SK-N-SH treated with all-trans-retinoic acid at 6 μM for 48 hours (cell line): ENCODE data around the gene CACNA2D3.

Experiments used
- ATAC-seq: fragments of 200-7000 bp; cut with Tn5 transposase; 3 replicates; pipeline ENCODE4 v1.9.1; 2020; ENCODE audit warnings: mild to moderate bottlenecking, moderate library complexity
- ARNTL ChIP-seq: fragments of 450-650 bp; formaldehyde crosslinking; IDR thresholded peaks from 2 replicates; pipeline ENCODE4 v1.5.0; 2020; ENCODE audit warnings: low read depth, mild to moderate bottlenecking, moderate library complexity, borderline replicate concordance
- BACH2 ChIP-seq: fragments of 250-450 bp; sonication (Bioruptor Pico); IDR thresholded peaks from 2 replicates; pipeline ENCODE4 v1.9.0; 2021; ENCODE audit warnings: mild to moderate bottlenecking, borderline replicate concordance
- CSRNP3 ChIP-seq: fragments of 250-450 bp; sonication (Bioruptor Pico); IDR thresholded peaks from 2 replicates; pipeline ENCODE4 v1.5.1; 2021; ENCODE audit warnings: mild to moderate bottlenecking, moderate library complexity
- ESRRG ChIP-seq: fragments of 250-450 bp; sonication (Bioruptor Pico); IDR thresholded peaks from 2 replicates; pipeline ENCODE4 v1.6.1; 2021; ENCODE audit warnings: mild to moderate bottlenecking
- GLIS3 ChIP-seq: fragments of 250-450 bp; sonication (Bioruptor Pico); IDR thresholded peaks from 2 replicates; pipeline ENCODE4 v1.5.0; 2020; ENCODE audit warnings: mild to moderate bottlenecking, moderate library complexity
- ISL1 ChIP-seq: fragments of 250-450 bp; sonication (Bioruptor Pico); IDR thresholded peaks from 2 replicates; pipeline ENCODE4 v2.1.2; 2022; ENCODE audit warnings: mild to moderate bottlenecking, moderate library complexity
- OSR1 ChIP-seq: fragments of 250-450 bp; sonication (Bioruptor Pico); IDR thresholded peaks from 2 replicates; pipeline ENCODE4 v1.8.0; 2022; ENCODE audit warnings: moderate library complexity, mild to moderate bottlenecking, inconsistent platforms
- PATZ1 ChIP-seq: fragments of 250-450 bp; sonication (Bioruptor Pico); IDR thresholded peaks from 2 replicates; pipeline ENCODE4 v1.8.0; 2020; ENCODE audit warnings: mild to moderate bottlenecking, moderate library complexity, borderline replicate concordance
- POU6F1 ChIP-seq: fragments of 250-450 bp; sonication (Bioruptor Pico); IDR thresholded peaks from 2 replicates; pipeline ENCODE4 v1.8.0; 2021; ENCODE audit warnings: low read depth, mild to moderate bottlenecking, moderate library complexity, borderline replicate concordance
- PPARA ChIP-seq: fragments of 250-450 bp; sonication (Bioruptor Pico); IDR thresholded peaks from 2 replicates; pipeline ENCODE4 v1.5.0; 2020; ENCODE audit warnings: mild to moderate bottlenecking, borderline replicate concordance
- RARB ChIP-seq: fragments of 250-450 bp; sonication (Bioruptor Pico); IDR thresholded peaks from 2 replicates; pipeline ENCODE4 v1.8.0; 2021; ENCODE audit warnings: mild to moderate bottlenecking, moderate library complexity
- SNAI2 ChIP-seq: fragments of 250-450 bp; sonication (Bioruptor Pico); IDR thresholded peaks from 2 replicates; pipeline ENCODE4 v1.5.0; 2020; ENCODE audit warnings: mild to moderate bottlenecking, moderate library complexity
- TCF4 ChIP-seq: fragments of 250-450 bp; sonication (Bioruptor Pico); IDR thresholded peaks from 2 replicates; pipeline ENCODE4 v1.8.0; 2021; ENCODE audit warnings: mild to moderate bottlenecking, moderate library complexity, borderline replicate concordance
- TOX ChIP-seq: fragments of 250-450 bp; sonication (Bioruptor Pico); IDR thresholded peaks from 2 replicates; pipeline ENCODE4 v1.8.0; 2021; ENCODE audit warnings: mild to moderate bottlenecking, moderate library complexity, borderline replicate concordance
- ZC3H10 ChIP-seq: fragments of 250-450 bp; sonication (Bioruptor Pico); IDR thresholded peaks from 2 replicates; pipeline ENCODE4 v1.5.1; 2021; ENCODE audit warnings: mild to moderate bottlenecking, moderate library complexity
- ZFP3 ChIP-seq: fragments of 250-450 bp; sonication (Bioruptor Pico); IDR thresholded peaks from 2 replicates; pipeline ENCODE4 v1.5.0; 2020; ENCODE audit warnings: mild to moderate bottlenecking, moderate library complexity
- ZFP30 ChIP-seq: fragments of 450-650 bp; formaldehyde crosslinking; IDR thresholded peaks from 2 replicates; pipeline ENCODE4 v1.5.0; 2022; ENCODE audit warnings: mild to moderate bottlenecking, moderate library complexity
- ZNF565 ChIP-seq: fragments of 450-650 bp; formaldehyde crosslinking; conservative IDR thresholded peaks from 2 replicates; pipeline ENCODE4 v1.5.0; 2020; ENCODE audit warnings: low read depth, mild to moderate bottlenecking, moderate library complexity
- ZNF70 ChIP-seq: fragments of 450-650 bp; formaldehyde crosslinking; IDR thresholded peaks from 2 replicates; pipeline ENCODE4 v1.5.0; 2020; ENCODE audit warnings: mild to moderate bottlenecking, moderate library complexity
- TF ChIP-seq, protein P1 (sequence below): fragments of 250-450 bp; sonication (Bioruptor Pico); IDR thresholded peaks from 2 replicates; pipeline ENCODE4 v1.5.1; 2020; ENCODE audit warnings: low read depth, mild to moderate bottlenecking, moderate library complexity
- TF ChIP-seq, protein P2 (sequence below): fragments of 250-450 bp; sonication (Bioruptor Pico); IDR thresholded peaks from 2 replicates; pipeline ENCODE4 v1.5.0; 2020; ENCODE audit warnings: mild to moderate bottlenecking, moderate library complexity

The CACNA2D3 gene

GRCh38 chr3:54356261-54357045, 234.1 kb downstream of the CACNA2D3 start:
- no peak for ATAC-seq
- TF ChIP-seq, protein P1, sequence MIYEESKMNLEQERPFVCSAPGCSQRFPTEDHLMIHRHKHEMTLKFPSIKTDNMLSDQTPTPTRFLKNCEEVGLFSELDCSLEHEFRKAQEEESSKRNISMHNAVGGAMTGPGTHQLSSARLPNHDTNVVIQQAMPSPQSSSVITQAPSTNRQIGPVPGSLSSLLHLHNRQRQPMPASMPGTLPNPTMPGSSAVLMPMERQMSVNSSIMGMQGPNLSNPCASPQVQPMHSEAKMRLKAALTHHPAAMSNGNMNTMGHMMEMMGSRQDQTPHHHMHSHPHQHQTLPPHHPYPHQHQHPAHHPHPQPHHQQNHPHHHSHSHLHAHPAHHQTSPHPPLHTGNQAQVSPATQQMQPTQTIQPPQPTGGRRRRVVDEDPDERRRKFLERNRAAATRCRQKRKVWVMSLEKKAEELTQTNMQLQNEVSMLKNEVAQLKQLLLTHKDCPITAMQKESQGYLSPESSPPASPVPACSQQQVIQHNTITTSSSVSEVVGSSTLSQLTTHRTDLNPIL: no peak
- TF ChIP-seq ISL1 (CRISPR knock-in tag): peak; percentile 35; the same call in 1 of the 2 replicates
- TF ChIP-seq TOX: no peak
- TF ChIP-seq OSR1 (CRISPR knock-in tag): no peak
- TF ChIP-seq ZFP30 (CRISPR knock-in tag): no peak
- no peak for TF ChIP-seq BACH2 (CRISPR knock-in tag)

DNA sequence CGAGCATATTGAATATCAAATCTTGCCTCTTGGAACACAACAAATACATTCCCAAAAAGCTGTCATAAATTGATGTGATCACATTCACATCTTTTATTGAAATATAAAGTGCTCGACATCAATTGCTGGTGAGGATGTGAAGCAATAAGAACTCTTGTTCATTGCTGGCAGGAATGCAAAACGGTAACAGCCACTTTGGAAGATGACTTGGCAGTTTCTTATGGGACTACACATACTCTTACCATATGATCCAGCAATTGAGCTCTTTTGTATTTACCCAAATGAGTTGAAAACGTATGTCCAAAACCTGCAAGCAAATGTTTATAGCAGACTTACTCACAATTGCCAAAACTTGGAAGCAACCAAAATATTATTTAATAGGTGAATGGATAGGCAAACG, 234.9 kb downstream of the CACNA2D3 start:
- no peak for TF ChIP-seq PATZ1
- TF ChIP-seq RARB: no peak
- TF ChIP-seq ZFP3 (CRISPR knock-in tag): no peak
- TF ChIP-seq TCF4 (CRISPR knock-in tag): no peak
- no peak for TF ChIP-seq OSR1 (CRISPR knock-in tag)
- no peak for TF ChIP-seq POU6F1 (CRISPR knock-in tag)
- no peak for TF ChIP-seq ZFP30 (CRISPR knock-in tag)
- TF ChIP-seq, protein P1: no peak
- no peak for TF ChIP-seq CSRNP3 (CRISPR knock-in tag)
- TF ChIP-seq ISL1 (CRISPR knock-in tag): no peak
- no peak for TF ChIP-seq SNAI2 (CRISPR knock-in tag)
- no peak for TF ChIP-seq PPARA (CRISPR knock-in tag)
- no peak for TF ChIP-seq ZNF70 (CRISPR knock-in tag)
- no peak for TF ChIP-seq ZC3H10
- ATAC-seq: no peak

- ATAC-seq: no peak
- TF ChIP-seq ZFP30 (CRISPR knock-in tag) (no peak), ZC3H10 (no peak), ARNTL (no peak), PATZ1 (no peak), GLIS3 (CRISPR knock-in tag) (no peak), TOX (no peak), TCF4 (CRISPR knock-in tag) (no peak), CSRNP3 (CRISPR knock-in tag) (no peak), SNAI2 (CRISPR knock-in tag) (no peak), ZNF565 (no peak), ZNF70 (CRISPR knock-in tag) (no peak), ISL1 (CRISPR knock-in tag) (no peak), PPARA (CRISPR knock-in tag) (no peak), OSR1 (CRISPR knock-in tag) (no peak), BACH2 (CRISPR knock-in tag) (no peak), RARB (no peak), ESRRG (no peak)
- TF ChIP-seq, protein P2, sequence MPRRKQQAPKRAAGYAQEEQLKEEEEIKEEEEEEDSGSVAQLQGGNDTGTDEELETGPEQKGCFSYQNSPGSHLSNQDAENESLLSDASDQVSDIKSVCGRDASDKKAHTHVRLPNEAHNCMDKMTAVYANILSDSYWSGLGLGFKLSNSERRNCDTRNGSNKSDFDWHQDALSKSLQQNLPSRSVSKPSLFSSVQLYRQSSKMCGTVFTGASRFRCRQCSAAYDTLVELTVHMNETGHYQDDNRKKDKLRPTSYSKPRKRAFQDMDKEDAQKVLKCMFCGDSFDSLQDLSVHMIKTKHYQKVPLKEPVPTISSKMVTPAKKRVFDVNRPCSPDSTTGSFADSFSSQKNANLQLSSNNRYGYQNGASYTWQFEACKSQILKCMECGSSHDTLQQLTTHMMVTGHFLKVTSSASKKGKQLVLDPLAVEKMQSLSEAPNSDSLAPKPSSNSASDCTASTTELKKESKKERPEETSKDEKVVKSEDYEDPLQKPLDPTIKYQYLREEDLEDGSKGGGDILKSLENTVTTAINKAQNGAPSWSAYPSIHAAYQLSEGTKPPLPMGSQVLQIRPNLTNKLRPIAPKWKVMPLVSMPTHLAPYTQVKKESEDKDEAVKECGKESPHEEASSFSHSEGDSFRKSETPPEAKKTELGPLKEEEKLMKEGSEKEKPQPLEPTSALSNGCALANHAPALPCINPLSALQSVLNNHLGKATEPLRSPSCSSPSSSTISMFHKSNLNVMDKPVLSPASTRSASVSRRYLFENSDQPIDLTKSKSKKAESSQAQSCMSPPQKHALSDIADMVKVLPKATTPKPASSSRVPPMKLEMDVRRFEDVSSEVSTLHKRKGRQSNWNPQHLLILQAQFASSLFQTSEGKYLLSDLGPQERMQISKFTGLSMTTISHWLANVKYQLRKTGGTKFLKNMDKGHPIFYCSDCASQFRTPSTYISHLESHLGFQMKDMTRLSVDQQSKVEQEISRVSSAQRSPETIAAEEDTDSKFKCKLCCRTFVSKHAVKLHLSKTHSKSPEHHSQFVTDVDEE (CRISPR knock-in tag): no peak
- TF ChIP-seq, all 23 proteins: peak for 0
Measured at GRCh38 chr3:54358316-54358715, 236.0 kb downstream of the CACNA2D3 start.
